GM13977 (cell line): ENCODE measurements around the gene HPSE2.

Experiments used
- DNase-seq: peaks from one replicate; pipeline ENCODE4 v3.0.0; 2012; ENCODE audit warnings: low spot score
- in situ Hi-C: fragments of 300-500 bp; cut with MboI; formaldehyde crosslinking; loops from one replicate; pipeline ENCODE4 v1.12.0; 2022; ENCODE audit warnings: low sequenced_read_pairs, low pct_unique_long_range_greater_than_20kb, mixed read lengths, inconsistent platforms; ENCODE audit not compliant: unreplicated experiment
- TF ChIP-seq, protein P1 (sequence below): IDR thresholded peaks from 2 replicates; pipeline ENCODE4 v1.5.1; 2012; ENCODE audit warnings: mild to moderate bottlenecking, control low read depth; ENCODE audit not compliant: insufficient read depth; ENCODE audit errors: extremely low read depth, missing control alignments

The HPSE2 gene

GRCh38 chr10:98833542-98833941 is 402.1 kb downstream of the HPSE2 start:
- in situ Hi-C loops, result no loop called here
- DNase-seq, result no peak
- TF ChIP-seq, protein P1, sequence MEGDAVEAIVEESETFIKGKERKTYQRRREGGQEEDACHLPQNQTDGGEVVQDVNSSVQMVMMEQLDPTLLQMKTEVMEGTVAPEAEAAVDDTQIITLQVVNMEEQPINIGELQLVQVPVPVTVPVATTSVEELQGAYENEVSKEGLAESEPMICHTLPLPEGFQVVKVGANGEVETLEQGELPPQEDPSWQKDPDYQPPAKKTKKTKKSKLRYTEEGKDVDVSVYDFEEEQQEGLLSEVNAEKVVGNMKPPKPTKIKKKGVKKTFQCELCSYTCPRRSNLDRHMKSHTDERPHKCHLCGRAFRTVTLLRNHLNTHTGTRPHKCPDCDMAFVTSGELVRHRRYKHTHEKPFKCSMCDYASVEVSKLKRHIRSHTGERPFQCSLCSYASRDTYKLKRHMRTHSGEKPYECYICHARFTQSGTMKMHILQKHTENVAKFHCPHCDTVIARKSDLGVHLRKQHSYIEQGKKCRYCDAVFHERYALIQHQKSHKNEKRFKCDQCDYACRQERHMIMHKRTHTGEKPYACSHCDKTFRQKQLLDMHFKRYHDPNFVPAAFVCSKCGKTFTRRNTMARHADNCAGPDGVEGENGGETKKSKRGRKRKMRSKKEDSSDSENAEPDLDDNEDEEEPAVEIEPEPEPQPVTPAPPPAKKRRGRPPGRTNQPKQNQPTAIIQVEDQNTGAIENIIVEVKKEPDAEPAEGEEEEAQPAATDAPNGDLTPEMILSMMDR, result no peak

- no peak for DNase-seq
- in situ Hi-C loops, result no loop called here
- TF ChIP-seq, protein P1, result no peak
These were observed 402.9 kb downstream of the HPSE2 start for GRCh38 chr10:98832738-98833137.

DNA sequence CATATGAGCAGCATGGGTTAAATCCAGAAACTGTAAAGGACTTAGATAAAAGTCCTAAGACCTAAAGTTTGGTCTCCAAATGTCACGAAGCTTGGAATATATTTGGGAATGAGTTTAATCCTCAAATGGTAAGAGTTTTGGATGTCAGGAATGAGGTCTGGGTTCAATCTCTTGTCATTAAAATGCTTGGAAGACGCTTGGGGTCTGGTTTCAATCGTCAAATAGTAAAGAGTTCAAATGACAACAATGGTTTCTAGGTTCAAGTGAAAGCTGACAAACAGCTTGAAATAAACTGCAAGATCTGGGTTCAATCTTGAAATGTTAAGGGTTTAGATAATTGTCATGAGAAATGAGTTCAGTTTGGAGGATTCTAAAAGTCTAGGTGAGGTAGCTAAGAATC is 403.5 kb downstream of the HPSE2 start:
- TF ChIP-seq, protein P1, result no peak
- in situ Hi-C loops, result no loop called here
- no peak for DNase-seq

- TF ChIP-seq, protein P1, result no peak
- in situ Hi-C loops, result no loop called here
- no peak for DNase-seq
These were observed 404.3 kb downstream of the HPSE2 start for GRCh38 chr10:98831391-98831790.

DNA sequence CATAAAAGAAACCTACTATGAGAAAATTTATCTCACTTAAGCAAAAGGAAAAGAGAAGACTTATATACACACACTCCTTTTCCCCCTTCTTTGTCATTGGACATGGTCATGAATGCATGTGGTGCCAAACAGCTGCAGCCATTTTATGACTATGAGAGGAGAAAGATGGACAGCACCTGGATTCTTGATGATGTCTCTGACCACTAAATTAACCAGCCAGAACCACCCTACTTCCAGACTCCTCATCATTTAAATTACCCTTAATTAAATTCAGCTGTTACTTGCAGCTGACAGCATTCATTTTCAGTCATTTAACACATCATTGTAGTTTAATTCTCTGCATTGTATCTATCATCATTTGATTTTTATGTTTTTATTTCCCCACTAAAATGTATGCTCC is 409.9 kb downstream of the HPSE2 start:
- TF ChIP-seq, protein P1, result no peak
- in situ Hi-C loops, result no loop called here
- no peak for DNase-seq

- TF ChIP-seq, protein P1, result no peak
- in situ Hi-C loops, result no loop called here
- no peak for DNase-seq
These were observed 418.3 kb downstream of the HPSE2 start for GRCh38 chr10:98817396-98817795.

DNA sequence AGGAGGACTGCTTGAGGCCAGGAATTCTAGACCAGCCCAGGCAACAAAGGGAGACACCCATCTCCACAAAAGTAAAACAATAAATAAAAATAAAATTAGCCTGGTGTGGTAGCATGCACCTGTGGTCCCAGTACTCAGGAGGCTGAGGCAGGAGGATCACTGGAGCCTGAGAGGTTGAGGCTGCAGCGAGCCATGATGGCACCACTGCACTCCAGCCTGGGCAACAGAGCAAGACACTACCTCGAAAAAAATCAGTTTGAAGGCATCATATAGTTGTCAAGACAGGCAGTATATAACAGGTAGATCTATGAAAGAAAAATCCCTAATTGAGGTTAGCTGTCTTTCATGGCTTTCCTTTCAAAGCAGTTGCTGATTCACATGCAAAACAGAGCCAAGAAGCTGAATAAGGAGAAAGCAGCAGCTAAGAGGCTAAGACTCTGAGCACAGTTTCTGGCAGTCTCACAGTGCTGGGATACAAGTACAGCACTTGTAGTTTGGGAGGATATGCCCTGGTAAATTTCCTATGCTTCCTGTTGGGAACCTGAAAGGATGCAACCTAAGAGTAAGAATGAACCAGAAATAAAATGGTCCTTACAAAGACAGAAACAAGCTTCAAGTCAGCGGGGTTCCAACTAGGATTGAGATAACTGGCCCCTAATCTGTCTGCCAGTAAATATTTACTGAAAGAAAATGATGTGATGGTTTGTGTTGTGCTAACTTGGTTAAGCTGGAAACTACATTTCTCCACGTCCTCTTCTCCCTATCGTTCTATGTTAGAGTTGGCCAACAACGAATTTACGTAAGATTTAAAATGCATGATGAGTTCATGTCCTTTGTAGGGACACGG is 420.4 kb downstream of the HPSE2 start:
- TF ChIP-seq, protein P1, result no peak
- DNase-seq, result no peak
- in situ Hi-C loops, result no loop called here
